Liver (tissue), 9 donors: ENCODE measurements around the gene CAMSAP2. TPM values are rescaled to one million over a fixed set of nuclear protein-coding genes. Genes with fewer than 3 reads are reported as not detected.

Experiments
- DNase-seq: peaks from one replicate; pipeline ENCODE4 v3.0.0-alpha.2; 2017; ENCODE audit warnings: low spot score
- H3K27ac ChIP-seq, 2 donors: one replicate each; pipeline ENCODE4 v1.7.0; 2013; ENCODE audit warnings: inconsistent platforms in 2 of 2, low read length in 2 of 2, control low read depth in 1 of 2, low read depth in 1 of 2, mild to moderate bottlenecking in 1 of 2
- H3K27me3 ChIP-seq, 4 donors: one replicate each; pipeline versions ENCODE4 v1.6.1 to v1.7.0; 2013; ENCODE audit warnings: low read length in 3 of 4, inconsistent platforms in 1 of 4, mild to moderate bottlenecking in 1 of 4, moderate library complexity in 1 of 4; ENCODE audit not compliant: control insufficient read depth in 4 of 4, insufficient read depth in 4 of 4
- H3K36me3 ChIP-seq, 4 donors: one replicate each; pipeline versions ENCODE4 v1.6.1 to v1.7.0; 2013; ENCODE audit warnings: low read length in 3 of 4, mild to moderate bottlenecking in 3 of 4, low read depth in 1 of 4, moderate library complexity in 1 of 4; ENCODE audit not compliant: control insufficient read depth in 4 of 4, insufficient read depth in 3 of 4
- H3K4me1 ChIP-seq, 4 donors: one replicate each; pipeline versions ENCODE4 v1.6.1 to v1.7.0; 2013; ENCODE audit warnings: low read length in 3 of 4, mild to moderate bottlenecking in 3 of 4, moderate library complexity in 1 of 4; ENCODE audit not compliant: control insufficient read depth in 4 of 4, insufficient read depth in 4 of 4
- H3K4me3 ChIP-seq, 3 donors: one replicate each; pipeline versions ENCODE4 v1.6.1 to v1.7.0; 2013; ENCODE audit warnings: low read length in 3 of 3, control low read depth in 1 of 3, low read depth in 1 of 3, mild to moderate bottlenecking in 1 of 3
- H3K9ac ChIP-seq, 2 donors: one replicate each; pipeline ENCODE4 v1.7.0; 2013; ENCODE audit warnings: low read length in 2 of 2, mild to moderate bottlenecking in 2 of 2, moderate library complexity in 2 of 2, control low read depth in 1 of 2, low read depth in 1 of 2
- H3K9me3 ChIP-seq, 4 donors: one replicate each; pipeline versions ENCODE4 v1.6.1 to v1.7.0; 2013; ENCODE audit warnings: low read length in 3 of 4; ENCODE audit not compliant: control insufficient read depth in 4 of 4
- ATF3 ChIP-seq: IDR thresholded peaks from 2 replicates; pipeline ENCODE4 v1.6.1; 2016; ENCODE audit warnings: antibody characterized with exemption
- CTCF ChIP-seq: fragments of 150-350 bp; IDR thresholded peaks from 2 replicates; pipeline ENCODE4 v1.5.1; 2017; ENCODE audit warnings: improper control_type of control experiment, low read depth, low read length; ENCODE audit not compliant: missing input control
- EGR1 ChIP-seq, 2 donors: IDR thresholded peaks; 2 replicates each; pipeline ENCODE4 v1.6.1; 2016 to 2018; ENCODE audit warnings: antibody characterized with exemption in 2 of 2, low read depth in 2 of 2
- FOXA1 ChIP-seq: IDR thresholded peaks from 2 replicates; pipeline ENCODE4 v1.6.1; 2016; ENCODE audit warnings: antibody characterized with exemption
- FOXA2 ChIP-seq: IDR thresholded peaks from 2 replicates; pipeline ENCODE4 v1.6.1; 2016; ENCODE audit warnings: antibody characterized with exemption
- GABPA ChIP-seq, 2 donors: IDR thresholded peaks in 1 of 2; conservative IDR thresholded peaks in 1 of 2; 2 replicates each; pipeline ENCODE4 v1.6.1; 2016; ENCODE audit warnings: antibody characterized with exemption in 2 of 2, mild to moderate bottlenecking in 1 of 2, moderate library complexity in 1 of 2
- HNF4A ChIP-seq, 2 donors: conservative IDR thresholded peaks; 2 replicates each; pipeline ENCODE4 v1.6.1; 2016; ENCODE audit warnings: antibody characterized with exemption in 2 of 2, mild to moderate bottlenecking in 2 of 2
- HNF4G ChIP-seq: IDR thresholded peaks from 2 replicates; pipeline ENCODE4 v1.6.1; 2016; ENCODE audit warnings: antibody characterized with exemption
- JUND ChIP-seq, 2 donors: IDR thresholded peaks; 2 replicates each; pipeline ENCODE4 v1.6.1; 2016; ENCODE audit warnings: antibody characterized with exemption in 2 of 2
- MAX ChIP-seq: IDR thresholded peaks from 2 replicates; pipeline ENCODE4 v1.6.1; 2016; ENCODE audit warnings: antibody characterized with exemption
- NR2F2 ChIP-seq: IDR thresholded peaks from 2 replicates; pipeline ENCODE4 v1.6.1; 2016; ENCODE audit warnings: antibody characterized with exemption
- RAD21 ChIP-seq, 2 donors: IDR thresholded peaks; 2 replicates each; pipeline ENCODE4 v1.6.1; 2016; ENCODE audit warnings: antibody characterized with exemption in 2 of 2, mild to moderate bottlenecking in 2 of 2
- RXRA ChIP-seq, 2 donors: IDR thresholded peaks; 2 replicates each; pipeline ENCODE4 v1.6.1; 2017 to 2018; ENCODE audit warnings: antibody characterized with exemption in 2 of 2, mild to moderate bottlenecking in 1 of 2
- SP1 ChIP-seq: IDR thresholded peaks from 2 replicates; pipeline ENCODE4 v1.6.1; 2018; ENCODE audit warnings: antibody characterized with exemption, mild to moderate bottlenecking
- TAF1 ChIP-seq: conservative IDR thresholded peaks from 2 replicates; pipeline ENCODE4 v1.6.1; 2016; ENCODE audit warnings: antibody characterized with exemption, mild to moderate bottlenecking
- YY1 ChIP-seq: IDR thresholded peaks from 2 replicates; pipeline ENCODE4 v1.6.1; 2016; ENCODE audit warnings: antibody characterized with exemption, mild to moderate bottlenecking
- ZBTB33 ChIP-seq: IDR thresholded peaks from 2 replicates; pipeline ENCODE4 v1.6.1; 2016; ENCODE audit warnings: antibody characterized with exemption
- WGBS: extraction: QIAGEN DNeasy Blood & Tissue Kit; methylation state at CpG from one replicate; pipeline ENCODE4 v1.1.7; 2013; 5-methylcytosine and 5-hydroxymethylcytosine counted together
- polyA plus RNA-seq, 2 donors: library from polyadenylated mRNA; stranded (reverse) in 1 of 2; unstranded in 1 of 2; fragments of 200-250 nt in 1 of 2; fragments of >200 nt in 1 of 2; fragmentation: Nextera tagmentation in 1 of 2; extraction: Ambion mirVana in 1 of 2; gene quantifications; one replicate each; pipeline versions ENCODE4 v1.2.1 to v1.2.3, GENCODE V29; 2013 to 2015
- total RNA-seq, 2 donors: library from RNA; depleted of rRNA; stranded (reverse); fragments of >200 nt; gene quantifications; one replicate each; pipeline ENCODE4 v1.2.3, GENCODE V29; 2014
- donor health status: healthy.
- donor health status: healthy.
- donor health status: healthy.
- donor health status: healthy.
- donor health status: healthy.

Gene CAMSAP2
- total and polyA plus RNA-seq, 4 donors, result 1.9 to 8.6 (median 3.5) TPM

- Histone ChIP-seq H3K9ac (no peak overlapping the region), H3K36me3 (no peaks in the 10 kb centered on the region), H3K4me1 (peaks cover 0 to 10% (median 8%) of the 10 kb centered on the region in 4 donors), H3K9me3 (no peaks in the 10 kb centered on the region), H3K27me3 (peaks cover 0 to 2% (median under 1%) of the 10 kb centered on the region in 4 donors), H3K27ac (no peak overlapping the region), H3K4me3 (no peak overlapping the region)
- TF ChIP-seq SP1, result no peak
- DNase-seq, result no peak
- 88% methylated on average over 6 of the region's 6 CpGs for WGBS
These were observed 136.0 kb downstream of the CAMSAP2 start for GRCh38 chr1:200874694-200875093.

- H3K27ac ChIP-seq, result no peak overlapping the region
- no peaks in the 10 kb centered on the region for H3K36me3 ChIP-seq
- H3K4me3 ChIP-seq, result no peak overlapping the region
- WGBS, result 86% methylated on average over 5 of the region's 5 CpGs
- peaks cover 0 to 10% (median 8%) of the 10 kb centered on the region in 4 donors for H3K4me1 ChIP-seq
- H3K27me3 ChIP-seq, result peaks cover 0 to 4% (median 1%) of the 10 kb centered on the region in 4 donors
- TF ChIP-seq HNF4G (no peak), CTCF (no peak), GABPA (IDR thresholded peaks at IDR 0.05 in 1 of 2, conservative IDR thresholded peaks at IDR 0.05 in 1 of 2) (no peak), EGR1 (IDR thresholded peaks at IDR 0.05; ENCODE audit: low read depth in 2 of 2) (no peak), MAX (no peak), RAD21 (IDR thresholded peaks at IDR 0.05) (no peak), TAF1 (no peak), ATF3 (no peak), HNF4A (conservative IDR thresholded peaks at IDR 0.05) (no peak)
- no peak for DNase-seq
- H3K9me3 ChIP-seq, result no peaks in the 10 kb centered on the region
- no peak overlapping the region for H3K9ac ChIP-seq
These were observed 136.7 kb downstream of the CAMSAP2 start for GRCh38 chr1:200875416-200875815.

- Histone ChIP-seq H3K4me1 (peaks cover 0 to 10% (median 8%) of the 10 kb centered on the region in 4 donors), H3K9me3 (no peaks in the 10 kb centered on the region), H3K27ac (no peak overlapping the region), H3K36me3 (no peaks in the 10 kb centered on the region), H3K4me3 (no peak overlapping the region), H3K27me3 (peaks cover 0 to 4% (median 0%) of the 10 kb centered on the region in 4 donors), H3K9ac (no peak overlapping the region)
- no peak for DNase-seq
- WGBS, result 82% methylated on average over 3 of the region's 3 CpGs
- TF ChIP-seq MAX, result no peak
- no peak for TF ChIP-seq JUND (IDR thresholded peaks at IDR 0.05)
- no peak for TF ChIP-seq SP1
- TF ChIP-seq GABPA (IDR thresholded peaks at IDR 0.05 in 1 of 2, conservative IDR thresholded peaks at IDR 0.05 in 1 of 2), result no peak
- TF ChIP-seq CTCF, result no peak
- TF ChIP-seq FOXA1, result no peak
- TF ChIP-seq ZBTB33, result no peak
- TF ChIP-seq FOXA2, result no peak
- no peak for TF ChIP-seq EGR1 (IDR thresholded peaks at IDR 0.05; ENCODE audit: low read depth in 2 of 2)
- no peak for TF ChIP-seq NR2F2
- TF ChIP-seq ATF3, result no peak
- TF ChIP-seq RAD21 (IDR thresholded peaks at IDR 0.05), result no peak
- no peak for TF ChIP-seq TAF1
- no peak for TF ChIP-seq YY1
- no peak for TF ChIP-seq RXRA (IDR thresholded peaks at IDR 0.05)
- no peak for TF ChIP-seq HNF4A (conservative IDR thresholded peaks at IDR 0.05)
These were observed 138.3 kb downstream of the CAMSAP2 start for GRCh38 chr1:200877010-200877409.
